ENCODE data around the gene ACP2. TPM values are rescaled to one million over a fixed set of nuclear protein-coding genes. Genes with fewer than 3 reads are reported as not detected.

ACP2 gene
- total RNA-seq, 3 donors from 2014 or later = 39.7 to 45.2 (median 41.9) TPM

- intact Hi-C loops (cut with DNase I; ENCODE audit: low total_unique reads) = no loop called here
- Histone ChIP-seq H3K4me1 (peaks cover 3 to 14% of the 10 kb centered on the region in 2 donors), H3K36me3 (no peaks in the 10 kb centered on the region), H3K27me3 (no peaks in the 10 kb centered on the region), H3K9me3 (no peaks in the 10 kb centered on the region), H3K27ac (peak overlapping the region; percentile 88 to 96), H3K4me3 (peak overlapping the region; percentile 82 to 95 (median 93))
- DNase-seq (ENCODE audit: low spot score in 2 of 2) = peak; percentile 84 to 87
- TF ChIP-seq POLR2A (IDR thresholded peaks at IDR 0.05) (no peak), CTCF (IDR thresholded peaks at IDR 0.05) (peak; percentile 19 to 41 (median 33)), POLR2AphosphoS5 (IDR thresholded peaks at IDR 0.05) (peak; percentile 32 to 76 (median 53))
Observed at GRCh38 chr11:47269002-47269828, 20.6 kb upstream of the ACP2 start.

GRCh38 chr11:47268448-47269001, 19.9 kb upstream of the ACP2 start:
- intact Hi-C loops (cut with DNase I; ENCODE audit: low total_unique reads) = no loop called here

DNA sequence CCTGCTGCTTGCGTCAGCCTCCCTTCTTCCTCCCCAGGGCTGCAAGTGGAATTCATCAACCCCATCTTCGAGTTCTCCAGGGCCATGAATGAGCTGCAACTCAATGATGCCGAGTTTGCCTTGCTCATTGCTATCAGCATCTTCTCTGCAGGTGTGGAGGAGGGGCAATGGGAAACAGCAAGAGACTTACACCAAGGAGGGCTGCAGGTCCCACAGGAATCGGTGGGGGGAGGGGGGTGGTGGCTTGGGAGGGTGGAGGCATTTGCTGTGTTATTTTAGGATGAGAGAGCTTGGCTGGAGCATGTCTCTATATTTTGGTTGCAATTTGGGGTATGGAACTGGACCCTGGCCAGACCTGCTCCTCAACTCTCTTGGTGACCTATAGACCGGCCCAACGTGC, 19.3 kb upstream of the ACP2 start:
- Histone ChIP-seq H3K9me3 (no peaks in the 10 kb centered on the region), H3K27me3 (no peaks in the 10 kb centered on the region), H3K4me1 (peaks cover 3 to 14% of the 10 kb centered on the region in 2 donors), H3K36me3 (no peaks in the 10 kb centered on the region), H3K4me3 (no peak overlapping the region), H3K27ac (peak overlapping the region; percentile 88 to 96)
- DNase-seq (ENCODE audit: low spot score in 2 of 2) = no peak
- no peak for TF ChIP-seq POLR2A (IDR thresholded peaks at IDR 0.05)
- TF ChIP-seq CTCF (IDR thresholded peaks at IDR 0.05) = no peak
- TF ChIP-seq POLR2AphosphoS5 (IDR thresholded peaks at IDR 0.05) = no peak
- intact Hi-C loops (cut with DNase I; ENCODE audit: low total_unique reads) = no loop called here

More at GRCh38 chr11:47268448-47269001, 19.9 kb upstream of the ACP2 start:
- no peaks in the 10 kb centered on the region for H3K27me3 ChIP-seq
- H3K4me3 ChIP-seq = peak overlapping the region; percentile 82 to 95 (median 93)
- H3K36me3 ChIP-seq = no peaks in the 10 kb centered on the region
- no peaks in the 10 kb centered on the region for H3K9me3 ChIP-seq
- TF ChIP-seq POLR2A (IDR thresholded peaks at IDR 0.05) (no peak), POLR2AphosphoS5 (IDR thresholded peaks at IDR 0.05) (no peak), CTCF (IDR thresholded peaks at IDR 0.05) (no peak)
- H3K27ac ChIP-seq = peak overlapping the region; percentile 88 to 96
- peaks cover 3 to 14% of the 10 kb centered on the region in 2 donors for H3K4me1 ChIP-seq
- no peak for DNase-seq (ENCODE audit: low spot score in 2 of 2)

DNA sequence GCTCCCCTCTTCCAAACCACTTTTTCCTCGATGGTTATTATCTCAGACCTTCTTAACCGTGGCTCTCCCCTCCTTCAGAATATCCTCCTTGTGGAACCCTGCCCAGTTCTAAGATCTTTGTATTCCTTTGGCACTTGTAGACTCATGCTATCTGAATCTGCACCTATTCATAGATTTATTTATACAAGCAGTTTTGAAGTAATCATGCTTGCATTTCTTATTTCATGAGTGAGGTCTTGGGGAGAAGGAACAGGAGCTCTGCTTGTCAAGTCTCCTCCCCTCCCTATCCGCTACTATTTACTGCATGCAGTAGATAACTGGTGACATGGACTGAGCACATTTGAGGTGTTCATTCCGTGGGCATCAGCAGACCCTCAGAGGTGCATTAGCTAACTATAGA, 15.9 kb upstream of the ACP2 start:
- H3K27me3 ChIP-seq = no peaks in the 10 kb centered on the region
- no peaks in the 10 kb centered on the region for H3K9me3 ChIP-seq
- no peaks in the 10 kb centered on the region for H3K36me3 ChIP-seq
- intact Hi-C loops (cut with DNase I; ENCODE audit: low total_unique reads) = no loop called here
- TF ChIP-seq POLR2AphosphoS5 (IDR thresholded peaks at IDR 0.05) (no peak), CTCF (IDR thresholded peaks at IDR 0.05) (no peak), POLR2A (IDR thresholded peaks at IDR 0.05) (no peak)
- DNase-seq (ENCODE audit: low spot score in 2 of 2) = no peak
- H3K4me3 ChIP-seq = no peak overlapping the region
- H3K27ac ChIP-seq = no peak overlapping the region
- H3K4me1 ChIP-seq = peaks cover 0 to 8% of the 10 kb centered on the region in 2 donors

- no peak overlapping the region for H3K4me3 ChIP-seq
- intact Hi-C loops (cut with DNase I; ENCODE audit: low total_unique reads) = no loop called here
- no peaks in the 10 kb centered on the region for H3K27me3 ChIP-seq
- no peaks in the 10 kb centered on the region for H3K9me3 ChIP-seq
- DNase-seq (ENCODE audit: low spot score in 2 of 2) = no peak
- no peak for TF ChIP-seq POLR2A (IDR thresholded peaks at IDR 0.05)
- no peak for TF ChIP-seq POLR2AphosphoS5 (IDR thresholded peaks at IDR 0.05)
- TF ChIP-seq CTCF (IDR thresholded peaks at IDR 0.05) = no peak
- H3K4me1 ChIP-seq = peaks cover 0 to 8% of the 10 kb centered on the region in 2 donors
- no peaks in the 10 kb centered on the region for H3K36me3 ChIP-seq
- H3K27ac ChIP-seq = no peak overlapping the region
Observed at GRCh38 chr11:47264119-47264518, 15.5 kb upstream of the ACP2 start.
